ENCODE data around the gene MAML2.

- no peak for TF ChIP-seq CTCF (IDR thresholded peaks at IDR 0.05)
- TF ChIP-seq POLR2AphosphoS5 (IDR thresholded peaks at IDR 0.05; ENCODE audit: low read depth, low read length) = no peak
Observed at GRCh38 chr11:96134602-96135001, 208.4 kb downstream of the MAML2 start.

Data from Panc1 (cell line).